AG04450 (cell line): ENCODE measurements around the gene GDPD3. TPM values are rescaled to one million over a fixed set of nuclear protein-coding genes. Genes with fewer than 3 reads are reported as not detected.

Source experiments
- CTCF ChIA-PET: fragments of 300-600, 350-600 bp; formaldehyde crosslinking; extraction: SDS; loops from one replicate; lab custom pipeline; 2022; ENCODE audit warnings: antibody characterized with exemption, inconsistent platforms; lab: Charles Lee
- POLR2A ChIA-PET: fragments of 350-600 bp; formaldehyde crosslinking; extraction: SDS; loops from one replicate; lab custom pipeline; 2021; ENCODE audit warnings: antibody characterized with exemption, inconsistent platforms; lab: Yijun Ruan, JAX
- DNase-seq: peaks from one replicate; pipeline ENCODE4 v3.0.0-alpha.2; 2011; ENCODE audit warnings: low read depth, low spot score
- H3K27ac ChIP-seq: one replicate; pipeline ENCODE4 v1.5.1; 2012; ENCODE audit warnings: low read depth, low read length, control low read depth
- H3K27me3 ChIP-seq: one replicate; pipeline ENCODE4 v1.6.0; 2012; ENCODE audit warnings: low read length; ENCODE audit not compliant: control insufficient read depth, insufficient read depth
- H3K4me3 ChIP-seq: 2 replicates; pipeline ENCODE4 v1.5.1; 2011; ENCODE audit warnings: mild to moderate bottlenecking, low read depth, low read length, control low read depth
- H3K9me3 ChIP-seq: 2 replicates; pipeline ENCODE4 v1.5.1; 2012; ENCODE audit warnings: low read length; ENCODE audit not compliant: control insufficient read depth, insufficient read depth
- CTCF ChIP-seq: IDR thresholded peaks from 2 replicates; pipeline ENCODE4 v1.5.1; 2011; ENCODE audit warnings: low read depth, low read length, control low read depth, inconsistent platforms
- polyA plus RNA-seq: library from polyadenylated mRNA; depleted of rRNA; stranded (reverse); fragments of >200 nt; gene quantifications from 2 replicates; pipeline ENCODE4 v1.2.3, GENCODE V29; 2011

Gene GDPD3
- polyA plus RNA-seq, 1 experiment: 1.9 TPM

- no peak overlapping the region for H3K27ac ChIP-seq
- H3K9me3 ChIP-seq: no peaks in the 10 kb centered on the region
- ChIA-PET POLR2A (no interaction called here), CTCF (interaction anchor here (0.6 to 1.4 kb wide), 3 partner anchors 8 to 289 kb away, joined by 3 to 7 read pairs (median 3); no protein-coding TSS in a partner anchor)
- no peak for TF ChIP-seq CTCF
- H3K27me3 ChIP-seq: no peaks in the 10 kb centered on the region
- no peak for DNase-seq
- no peak overlapping the region for H3K4me3 ChIP-seq
Observed at GRCh38 chr16:30120340-30121105, 7.2 kb upstream of the GDPD3 start.

GRCh38 chr16:30119428-30119827 is 6.1 kb upstream of the GDPD3 start:
- ChIA-PET POLR2A (no interaction called here), CTCF (interaction anchor here (1.3 kb wide), 1 partner anchor 290 kb away, joined by 3 read pairs; no protein-coding TSS in a partner anchor)
- TF ChIP-seq CTCF: no peak
- H3K4me3 ChIP-seq: no peak overlapping the region
- H3K27ac ChIP-seq: no peak overlapping the region
- no peak for DNase-seq
- no peaks in the 10 kb centered on the region for H3K27me3 ChIP-seq
- H3K9me3 ChIP-seq: no peaks in the 10 kb centered on the region

- CTCF ChIA-PET: no interaction called here
- Histone ChIP-seq H3K27ac (no peak overlapping the region), H3K27me3 (no peaks in the 10 kb centered on the region), H3K9me3 (no peaks in the 10 kb centered on the region), H3K4me3 (no peak overlapping the region)
- TF ChIP-seq CTCF: no peak
- POLR2A ChIA-PET: no interaction called here
- DNase-seq: no peak
Observed at GRCh38 chr16:30117768-30118167, 4.4 kb upstream of the GDPD3 start.

GRCh38 chr16:30116291-30117207 is 3.2 kb upstream of the GDPD3 start:
- Histone ChIP-seq H3K27ac (no peak overlapping the region), H3K9me3 (no peaks in the 10 kb centered on the region), H3K27me3 (no peaks in the 10 kb centered on the region), H3K4me3 (no peak overlapping the region)
- ChIA-PET CTCF (no interaction called here), POLR2A (no interaction called here)
- TF ChIP-seq CTCF: no peak
- no peak for DNase-seq
